ENCODE data around the gene LRMDA.

DNA sequence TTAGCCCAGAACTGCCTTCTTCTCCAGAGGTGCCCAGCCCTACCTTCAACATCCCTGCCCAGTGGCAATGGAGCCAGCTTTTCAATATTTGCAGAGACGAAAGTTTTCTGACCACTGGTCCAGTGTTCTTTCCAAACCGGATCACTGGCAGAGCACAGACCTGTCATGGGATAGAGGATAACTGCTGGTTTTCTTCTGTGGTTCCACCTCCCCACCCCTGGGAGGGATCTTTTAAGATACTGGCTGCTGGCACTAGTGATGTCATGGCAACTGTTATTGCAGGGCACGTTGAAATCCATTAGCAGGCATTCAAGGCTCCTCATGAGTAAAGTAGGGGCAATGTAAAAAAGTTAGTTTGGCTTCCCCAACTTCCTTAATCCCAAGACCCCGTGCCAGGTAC lies 387.1 kb downstream of the LRMDA start:
- TF ChIP-seq, protein P1, sequence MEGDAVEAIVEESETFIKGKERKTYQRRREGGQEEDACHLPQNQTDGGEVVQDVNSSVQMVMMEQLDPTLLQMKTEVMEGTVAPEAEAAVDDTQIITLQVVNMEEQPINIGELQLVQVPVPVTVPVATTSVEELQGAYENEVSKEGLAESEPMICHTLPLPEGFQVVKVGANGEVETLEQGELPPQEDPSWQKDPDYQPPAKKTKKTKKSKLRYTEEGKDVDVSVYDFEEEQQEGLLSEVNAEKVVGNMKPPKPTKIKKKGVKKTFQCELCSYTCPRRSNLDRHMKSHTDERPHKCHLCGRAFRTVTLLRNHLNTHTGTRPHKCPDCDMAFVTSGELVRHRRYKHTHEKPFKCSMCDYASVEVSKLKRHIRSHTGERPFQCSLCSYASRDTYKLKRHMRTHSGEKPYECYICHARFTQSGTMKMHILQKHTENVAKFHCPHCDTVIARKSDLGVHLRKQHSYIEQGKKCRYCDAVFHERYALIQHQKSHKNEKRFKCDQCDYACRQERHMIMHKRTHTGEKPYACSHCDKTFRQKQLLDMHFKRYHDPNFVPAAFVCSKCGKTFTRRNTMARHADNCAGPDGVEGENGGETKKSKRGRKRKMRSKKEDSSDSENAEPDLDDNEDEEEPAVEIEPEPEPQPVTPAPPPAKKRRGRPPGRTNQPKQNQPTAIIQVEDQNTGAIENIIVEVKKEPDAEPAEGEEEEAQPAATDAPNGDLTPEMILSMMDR (IDR thresholded peaks at IDR 0.05 in 2 of 3, conservative IDR thresholded peaks at IDR 0.05 in 1 of 3; ENCODE audit: control insufficient read depth in 2 of 3, extremely low read depth in 1 of 3, insufficient read depth in 1 of 3, low read depth in 3 of 3, low read length in 3 of 3): no peak
- TF ChIP-seq KDM1A (IDR thresholded peaks at IDR 0.05; ENCODE audit: borderline replicate concordance): no peak
- TF ChIP-seq, protein P2, sequence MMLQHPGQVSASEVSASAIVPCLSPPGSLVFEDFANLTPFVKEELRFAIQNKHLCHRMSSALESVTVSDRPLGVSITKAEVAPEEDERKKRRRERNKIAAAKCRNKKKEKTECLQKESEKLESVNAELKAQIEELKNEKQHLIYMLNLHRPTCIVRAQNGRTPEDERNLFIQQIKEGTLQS (IDR thresholded peaks at IDR 0.05; ENCODE audit: borderline replicate concordance, extremely low read depth, low read depth, low read length): no peak
- no peak for TF ChIP-seq POLR2A (IDR thresholded peaks at IDR 0.05; ENCODE audit: low read depth, low read length)
- TF ChIP-seq CHD4 (IDR thresholded peaks at IDR 0.05): no peak
- TF ChIP-seq RAD21 (IDR thresholded peaks at IDR 0.05; ENCODE audit: insufficient read depth, low read depth, low read length): no peak

All from GM12878 (cell line).